Fibroblast of villous mesenchyme (primary cell): ENCODE results near the gene LSS. TPM values are rescaled to one million over a fixed set of nuclear protein-coding genes. Genes with fewer than 3 reads are reported as not detected.

Source experiments
- DNase-seq: peaks from one replicate; pipeline ENCODE4 v3.0.0-alpha.2; 2010; ENCODE audit warnings: low read depth
- H3K4me3 ChIP-seq: 2 replicates; pipeline ENCODE4 v1.5.1; 2011; ENCODE audit warnings: low read depth, mild to moderate bottlenecking, low read length
- CTCF ChIP-seq: IDR thresholded peaks from 2 replicates; pipeline ENCODE4 v1.5.1; 2012; ENCODE audit warnings: low read depth, mild to moderate bottlenecking, low read length; ENCODE audit not compliant: insufficient read depth
- total RNA-seq: library from RNA; depleted of rRNA; stranded (reverse); fragments of >200 nt; gene quantifications from 2 replicates; pipeline ENCODE4 v1.2.3, GENCODE V29; 2012

LSS gene
- total RNA-seq, 1 donor = 139 TPM

DNA sequence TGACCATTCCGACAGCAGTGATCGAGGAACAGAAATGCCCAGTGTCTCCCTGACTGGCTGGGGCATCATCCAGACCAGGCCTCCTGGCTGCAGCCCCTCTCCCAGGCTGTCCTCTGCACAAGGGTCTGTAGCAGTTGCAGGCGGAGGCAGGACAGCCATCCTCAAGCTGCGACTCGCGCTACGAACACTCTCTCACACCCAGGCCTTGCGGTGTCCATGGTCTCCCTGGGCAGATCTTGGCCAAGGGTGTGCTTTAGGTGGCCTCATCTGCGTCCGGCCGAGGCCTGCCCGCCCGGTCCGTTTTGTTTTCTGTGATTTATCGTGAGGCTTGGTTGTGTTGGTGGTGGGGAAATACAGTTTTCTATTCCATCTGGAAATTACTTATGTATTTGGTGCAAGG is 88.9 kb downstream of the LSS start:
- TF ChIP-seq CTCF = no peak
- DNase-seq = no peak
- no peak overlapping the region for H3K4me3 ChIP-seq

DNA sequence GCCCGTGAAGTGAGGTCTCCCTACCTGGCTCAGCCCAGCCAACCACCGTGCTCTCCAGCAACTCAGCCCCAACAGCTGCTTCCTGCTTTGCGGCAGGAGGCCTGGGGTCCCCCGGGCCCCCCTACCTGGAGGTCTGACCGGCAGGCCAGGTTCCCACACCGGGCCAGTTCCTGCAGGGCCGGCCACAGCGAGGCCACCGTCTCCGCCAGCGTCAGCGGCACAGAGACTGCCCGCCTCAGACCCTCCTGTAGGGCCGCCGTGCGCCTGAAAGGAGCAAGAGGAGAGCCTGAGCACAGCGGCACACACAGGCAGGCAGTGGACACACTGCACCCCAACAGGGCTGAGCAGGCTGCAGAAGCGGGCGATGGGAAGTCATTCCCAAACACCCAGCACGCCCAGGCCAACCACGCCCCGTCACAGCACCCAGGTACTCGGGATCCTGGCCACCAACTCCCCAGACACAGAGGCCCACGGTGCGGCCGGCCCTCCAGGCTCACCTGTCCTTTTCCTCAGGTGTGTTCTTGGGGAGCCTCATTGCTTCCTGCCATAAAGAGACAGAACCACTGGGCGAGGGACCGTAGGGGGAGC is 90.1 kb downstream of the LSS start:
- no peak for DNase-seq
- H3K4me3 ChIP-seq = no peak overlapping the region
- TF ChIP-seq CTCF = no peak

Other genes starting within 250 kb of the LSS start
- 538 and 819 TPM in 2 replicates for gene COL6A1, start 247.0 kb downstream of the LSS start, total RNA-seq
- gene COL6A2, start 130.7 kb downstream of the LSS start, total RNA-seq = 487 and 812 TPM in 2 replicates
- gene FTCD, start 73.2 kb downstream of the LSS start, total RNA-seq = under 0.01 and 0.43 TPM in 2 replicates
- 5.8 and 9.5 TPM in 2 replicates for gene SPATC1L, start 44.3 kb downstream of the LSS start, total RNA-seq
- gene MCM3AP, start 56.8 kb upstream of the LSS start, total RNA-seq = 60.9 and 67.6 TPM in 2 replicates
- gene YBEY, start 57.6 kb upstream of the LSS start, total RNA-seq = 10.3 and 10.4 TPM in 2 replicates
- gene C21orf58, start 95.1 kb upstream of the LSS start, total RNA-seq = 5.5 and 5.6 TPM in 2 replicates
- 21.6 and 23.8 TPM in 2 replicates for gene PCNT, start 95.4 kb upstream of the LSS start, total RNA-seq
- gene DIP2A, start 230.1 kb upstream of the LSS start, total RNA-seq = 25.1 and 32.0 TPM in 2 replicates